Measurements from ENCODE around the gene LINC00305. TPM values are rescaled to one million over a fixed set of nuclear protein-coding genes. Genes with fewer than 3 reads are reported as not detected.

LINC00305 gene
- polyA plus RNA-seq, 5 donors = 0.46 to 0.49 TPM; not detected in 3

DNA sequence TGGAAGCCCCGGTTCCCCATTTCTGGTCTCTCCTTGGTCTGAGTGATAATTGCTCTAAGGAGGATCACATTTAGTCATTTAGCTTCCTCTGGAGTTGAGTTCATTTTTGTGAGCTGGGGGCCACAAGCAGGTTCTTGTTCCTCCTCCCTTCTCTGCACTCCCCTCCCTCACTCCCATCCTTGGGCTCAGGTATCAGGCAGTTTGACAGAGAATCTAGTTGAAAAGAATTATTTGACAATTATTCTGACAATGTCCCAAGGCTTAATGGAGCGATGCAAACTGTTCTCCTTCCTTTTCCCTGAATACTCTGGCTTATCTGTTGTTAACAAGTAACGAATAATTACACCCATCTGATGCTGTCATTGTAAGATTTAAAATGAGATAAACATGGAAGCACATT lies 117.5 kb downstream of the LINC00305 start:
- no peak for DNase-seq

Other genes with a start within 250 kb of the LINC00305 start
- under 1 TPM in 4 of 5 donors, not detected in 1; 0.15 to 0.31 (median 0.22) TPM for gene SERPINB10, start 241.1 kb downstream of the LINC00305 start, polyA plus RNA-seq (ENCODE audit: insufficient read depth in 1 of 5, insufficient read length in 5 of 5, low replicate concordance in 1 of 5)
- gene HMSD, start 199.8 kb downstream of the LINC00305 start, polyA plus RNA-seq (ENCODE audit: insufficient read depth in 1 of 5, insufficient read length in 5 of 5, low replicate concordance in 1 of 5) = 1 to 10 TPM; 1.1 to 2.3 (median 1.3) TPM
- 1 to 10 TPM; 2.9 to 4.2 (median 3.3) TPM for gene SERPINB8, start 179.0 kb downstream of the LINC00305 start, polyA plus RNA-seq (ENCODE audit: insufficient read depth in 1 of 5, insufficient read length in 5 of 5, low replicate concordance in 1 of 5)

Measured in right lung (tissue), 5 donors.